ENCODE results near the gene PPP1R1B. TPM values are rescaled to one million over a fixed set of nuclear protein-coding genes. Genes with fewer than 3 reads are reported as not detected.
A peak's percentile ranks its signal among the peaks of the same experiment; 100 is the strongest.

The PPP1R1B gene
- total and polyA plus RNA-seq, 9 of the 15 experiments (the other 6 are each of a cell fraction or from before 2014, with no cell fraction given), result 0.07 to 0.18 (median 0.10) TPM; not detected in 4

GRCh38 chr17:39667262-39667944 is 40.7 kb downstream of the PPP1R1B start (continued):
- TF ChIP-seq ZNF395 (CRISPR knock-in tag; IDR thresholded peaks at IDR 0.05) (peak; percentile 53; the same call in 1 of the 2 replicates), HDAC6 (IDR thresholded peaks at IDR 0.05; ENCODE audit: low read depth, low read length) (no peak), ARID2 (IDR thresholded peaks at IDR 0.05) (no peak), ETV6 (IDR thresholded peaks at IDR 0.05; ENCODE audit: borderline replicate concordance in 1 of 2, low read depth in 2 of 2, low read length in 1 of 2) (peak in 1 of 2 experiments; percentile 35; a peak in 1 of 4 replicates), ETV6 (CRISPR knock-in tag; IDR thresholded peaks at IDR 0.05; ENCODE audit: borderline replicate concordance) (no peak), GABPB1 (CRISPR knock-in tag; IDR thresholded peaks at IDR 0.05) (no peak), MAFK (IDR thresholded peaks at IDR 0.05; ENCODE audit: low read length) (no peak), SP1 (CRISPR knock-in tag; IDR thresholded peaks at IDR 0.05) (no peak), ZNF431 (CRISPR knock-in tag; IDR thresholded peaks at IDR 0.05) (no peak), ZFPM2 (CRISPR knock-in tag; IDR thresholded peaks at IDR 0.05) (no peak), NR2F6 (CRISPR knock-in tag; IDR thresholded peaks at IDR 0.05) (no peak), FOXK2 (conservative IDR thresholded peaks at IDR 0.05 in 1 of 2, IDR thresholded peaks at IDR 0.05 in 1 of 2; ENCODE audit: low read depth in 2 of 2) (no peak), NFRKB (IDR thresholded peaks at IDR 0.05; ENCODE audit: low read depth) (peak; percentile 47; the same call in 1 of the 2 replicates)
